ENCODE results near the gene ZNF141.
"Not testable (repeated sequence)": the region's sequence is repeated elsewhere in the genome, so short reads cannot be mapped to it uniquely, and the experiment has no call there.

ZNF141 gene

GRCh38 chr4:385934-386707, 48.5 kb downstream of the ZNF141 start:
- no peak for DNase-seq

GRCh38 chr4:386708-387105, 49.1 kb downstream of the ZNF141 start:
- no peak for DNase-seq

- no peak for DNase-seq
Observed at GRCh38 chr4:404006-404405, 66.4 kb downstream of the ZNF141 start.

- not testable (repeated sequence) for DNase-seq
Observed at GRCh38 chr4:408321-408720, 70.7 kb downstream of the ZNF141 start.

- no peak for DNase-seq
Observed at GRCh38 chr4:422587-422986, 85.0 kb downstream of the ZNF141 start.
